GM18520 (cell line): Measurements from ENCODE around the gene SLC38A4.

Experiments
- ATAC-seq: cut with Tn5 transposase; IDR thresholded peaks from one replicate; pipeline ENCODE4 v1.9.1; 2021; ENCODE audit not compliant: unreplicated experiment

The SLC38A4 gene

GRCh38 chr12:46818642-46819041 is 7.2 kb downstream of the SLC38A4 start:
- ATAC-seq, result no peak

- ATAC-seq, result no peak
Observed at GRCh38 chr12:46815809-46816208, 10.0 kb downstream of the SLC38A4 start.

- no peak for ATAC-seq
Observed at GRCh38 chr12:46814143-46814542, 11.7 kb downstream of the SLC38A4 start.

GRCh38 chr12:46811185-46811584 is 14.6 kb downstream of the SLC38A4 start:
- ATAC-seq, result no peak

- no peak for ATAC-seq
Observed at GRCh38 chr12:46808955-46809697, 16.7 kb downstream of the SLC38A4 start.

GRCh38 chr12:46808317-46808716 is 17.5 kb downstream of the SLC38A4 start:
- no peak for ATAC-seq

- ATAC-seq, result no peak
Observed at GRCh38 chr12:46804054-46804453, 21.7 kb downstream of the SLC38A4 start.

GRCh38 chr12:46803517-46803916 is 22.3 kb downstream of the SLC38A4 start:
- no peak for ATAC-seq

GRCh38 chr12:46801293-46801692 is 24.5 kb downstream of the SLC38A4 start:
- no peak for ATAC-seq

GRCh38 chr12:46800160-46800559 is 25.6 kb downstream of the SLC38A4 start:
- ATAC-seq, result no peak

GRCh38 chr12:46798648-46799047 is 27.1 kb downstream of the SLC38A4 start:
- ATAC-seq, result no peak

- ATAC-seq, result no peak
Observed at GRCh38 chr12:46798056-46798455, 27.7 kb downstream of the SLC38A4 start.

GRCh38 chr12:46795988-46796387 is 29.8 kb downstream of the SLC38A4 start:
- ATAC-seq, result no peak

GRCh38 chr12:46794593-46795190 is 31.1 kb downstream of the SLC38A4 start:
- ATAC-seq, result no peak

- ATAC-seq, result no peak
Observed at GRCh38 chr12:46792925-46793324, 32.9 kb downstream of the SLC38A4 start.

GRCh38 chr12:46790066-46790465 is 35.7 kb downstream of the SLC38A4 start:
- ATAC-seq, result no peak

GRCh38 chr12:46788072-46788887 is 37.5 kb downstream of the SLC38A4 start:
- ATAC-seq, result no peak

GRCh38 chr12:46787496-46788055 is 38.2 kb downstream of the SLC38A4 start:
- ATAC-seq, result no peak

- no peak for ATAC-seq
Observed at GRCh38 chr12:46786774-46787173, 39.0 kb downstream of the SLC38A4 start.

- no peak for ATAC-seq
Observed at GRCh38 chr12:46785382-46785781, 40.4 kb downstream of the SLC38A4 start.

- no peak for ATAC-seq
Observed at GRCh38 chr12:46783871-46784270, 41.9 kb downstream of the SLC38A4 start.

- ATAC-seq, result no peak
Observed at GRCh38 chr12:46779879-46780278, 45.9 kb downstream of the SLC38A4 start.
